D721Med (cell line): ENCODE measurements around the gene MEAF6.

Experiments
- DNase-seq: peaks from one replicate; pipeline ENCODE4 v3.0.0; 2011; ENCODE audit warnings: low spot score; ENCODE audit not compliant: insufficient read length
- FAIRE-seq: peaks from 2 replicates; lab custom pipeline; 2011; peaks lifted over from hg19 to GRCh38; lab: Jason Lieb, UNC
- CTCF ChIP-seq: IDR thresholded peaks from 2 replicates; pipeline ENCODE4 v1.5.1; 2012; ENCODE audit warnings: mild to moderate bottlenecking, control low read depth; ENCODE audit not compliant: insufficient read depth; ENCODE audit errors: missing control alignments

MEAF6 gene

GRCh38 chr1:37478451-37478881, 36.1 kb downstream of the MEAF6 start:
- TF ChIP-seq CTCF, result no peak
- no peak for DNase-seq
- FAIRE-seq, result no peak

- FAIRE-seq, result no peak
- DNase-seq, result no peak
- TF ChIP-seq CTCF, result no peak
These were observed 36.6 kb downstream of the MEAF6 start for GRCh38 chr1:37477946-37478345.

- FAIRE-seq, result no peak
- no peak for TF ChIP-seq CTCF
- DNase-seq, result no peak
These were observed 37.2 kb downstream of the MEAF6 start for GRCh38 chr1:37477198-37477931.

GRCh38 chr1:37476460-37477197, 37.9 kb downstream of the MEAF6 start:
- no peak for FAIRE-seq

GRCh38 chr1:37476087-37476452, 38.5 kb downstream of the MEAF6 start:
- TF ChIP-seq CTCF, result no peak
- no peak for FAIRE-seq
- DNase-seq, result no peak

More at GRCh38 chr1:37476460-37477197, 37.9 kb downstream of the MEAF6 start:
- no peak for TF ChIP-seq CTCF
- no peak for DNase-seq

GRCh38 chr1:37475380-37476086, 39.0 kb downstream of the MEAF6 start:
- FAIRE-seq, result no peak
- TF ChIP-seq CTCF, result no peak
- DNase-seq, result no peak
